Skeletal muscle satellite cell (primary cell): ENCODE data around the gene PLCG2.
"Not testable (repeated sequence)": the region's sequence is repeated elsewhere in the genome, so short reads cannot be mapped to it uniquely, and the experiment has no call there.

Source experiments
- H3K27me3 ChIP-seq: 2 replicates; pipeline ENCODE4 v1.7.0; 2013; ENCODE audit warnings: low read length; ENCODE audit not compliant: control insufficient read depth, insufficient read depth
- H3K36me3 ChIP-seq: 2 replicates; pipeline ENCODE4 v1.7.0; 2013; ENCODE audit warnings: mild to moderate bottlenecking, control low read depth, low read length; ENCODE audit not compliant: insufficient read depth
- H3K4me1 ChIP-seq: 2 replicates; pipeline ENCODE4 v1.7.0; 2013; ENCODE audit warnings: low read length; ENCODE audit not compliant: control insufficient read depth, insufficient read depth
- H3K4me2 ChIP-seq: 2 replicates; pipeline ENCODE4 v1.7.0; 2013; ENCODE audit warnings: mild to moderate bottlenecking, low read length
- H3K4me3 ChIP-seq: 2 replicates; pipeline ENCODE4 v1.7.0; 2013; ENCODE audit warnings: low read length
- H3K9ac ChIP-seq: 2 replicates; pipeline ENCODE4 v1.7.0; 2013; ENCODE audit warnings: mild to moderate bottlenecking, low read depth, low read length, moderate library complexity
- H3K9me3 ChIP-seq: replicated peaks from 2 replicates; pipeline ENCODE4 v1.7.0; 2013; ENCODE audit warnings: mild to moderate bottlenecking, control low read depth, low read length

Gene PLCG2

GRCh38 chr16:81876273-81876900, 97.3 kb downstream of the PLCG2 start:
- H3K9me3 ChIP-seq, result no peaks in the 10 kb centered on the region
- no peak overlapping the region for H3K4me2 ChIP-seq
- H3K27me3 ChIP-seq, result peaks cover 26% of the 10 kb centered on the region
- H3K4me3 ChIP-seq, result no peak overlapping the region
- H3K4me1 ChIP-seq, result no peaks in the 10 kb centered on the region
- H3K9ac ChIP-seq, result no peak overlapping the region
- no peaks in the 10 kb centered on the region for H3K36me3 ChIP-seq

GRCh38 chr16:81877490-81877889, 98.4 kb downstream of the PLCG2 start:
- not testable (repeated sequence) for H3K9ac ChIP-seq, H3K36me3 ChIP-seq
- H3K27me3 ChIP-seq, result peaks cover 26% of the 10 kb centered on the region

GRCh38 chr16:81878529-81878928, 99.4 kb downstream of the PLCG2 start:
- no peaks in the 10 kb centered on the region for H3K4me1 ChIP-seq
- H3K27me3 ChIP-seq, result peaks cover 26% of the 10 kb centered on the region
- no peak overlapping the region for H3K4me2 ChIP-seq
- no peaks in the 10 kb centered on the region for H3K9me3 ChIP-seq
- no peak overlapping the region for H3K4me3 ChIP-seq
- no peaks in the 10 kb centered on the region for H3K36me3 ChIP-seq
- H3K9ac ChIP-seq, result no peak overlapping the region

More at GRCh38 chr16:81877490-81877889, 98.4 kb downstream of the PLCG2 start:
- not testable (repeated sequence) for H3K4me1 ChIP-seq, H3K9me3 ChIP-seq, H3K4me2 ChIP-seq, H3K4me3 ChIP-seq

- H3K4me2 ChIP-seq, result no peak overlapping the region
- no peak overlapping the region for H3K9ac ChIP-seq
- no peaks in the 10 kb centered on the region for H3K4me1 ChIP-seq
- no peak overlapping the region for H3K4me3 ChIP-seq
- no peaks in the 10 kb centered on the region for H3K36me3 ChIP-seq
- H3K27me3 ChIP-seq, result peaks cover 26% of the 10 kb centered on the region
- H3K9me3 ChIP-seq, result no peaks in the 10 kb centered on the region
These were observed 100.5 kb downstream of the PLCG2 start for GRCh38 chr16:81879625-81880024.

GRCh38 chr16:81880816-81881215, 101.7 kb downstream of the PLCG2 start:
- Histone ChIP-seq H3K36me3 (no peaks in the 10 kb centered on the region), H3K9ac (no peak overlapping the region), H3K4me2 (no peak overlapping the region), H3K27me3 (peaks cover 20% of the 10 kb centered on the region), H3K9me3 (no peaks in the 10 kb centered on the region), H3K4me3 (no peak overlapping the region), H3K4me1 (no peaks in the 10 kb centered on the region)

GRCh38 chr16:81881228-81881627, 102.1 kb downstream of the PLCG2 start:
- Histone ChIP-seq H3K9me3 (no peaks in the 10 kb centered on the region), H3K9ac (no peak overlapping the region), H3K4me1 (no peaks in the 10 kb centered on the region), H3K36me3 (no peaks in the 10 kb centered on the region), H3K27me3 (peaks cover 18% of the 10 kb centered on the region), H3K4me3 (no peak overlapping the region), H3K4me2 (no peak overlapping the region)

GRCh38 chr16:81882559-81882958, 103.5 kb downstream of the PLCG2 start:
- Histone ChIP-seq H3K9ac (no peak overlapping the region), H3K36me3 (no peaks in the 10 kb centered on the region), H3K4me2 (no peak overlapping the region), H3K9me3 (no peaks in the 10 kb centered on the region), H3K27me3 (peaks cover 25% of the 10 kb centered on the region), H3K4me3 (no peak overlapping the region), H3K4me1 (no peaks in the 10 kb centered on the region)

GRCh38 chr16:81883235-81883634, 104.1 kb downstream of the PLCG2 start:
- Histone ChIP-seq H3K4me1 (no peaks in the 10 kb centered on the region), H3K9ac (no peak overlapping the region), H3K4me2 (no peak overlapping the region), H3K36me3 (no peaks in the 10 kb centered on the region), H3K4me3 (no peak overlapping the region), H3K9me3 (no peaks in the 10 kb centered on the region), H3K27me3 (peaks cover 29% of the 10 kb centered on the region)

- Histone ChIP-seq H3K36me3 (no peaks in the 10 kb centered on the region), H3K4me3 (no peak overlapping the region), H3K4me1 (no peaks in the 10 kb centered on the region), H3K27me3 (peaks cover 18% of the 10 kb centered on the region), H3K9me3 (no peaks in the 10 kb centered on the region), H3K4me2 (no peak overlapping the region), H3K9ac (no peak overlapping the region)
These were observed 107.0 kb downstream of the PLCG2 start for GRCh38 chr16:81885976-81886586.

GRCh38 chr16:81888520-81889394, 109.7 kb downstream of the PLCG2 start:
- peaks cover 26% of the 10 kb centered on the region for H3K27me3 ChIP-seq
- H3K9ac ChIP-seq, result no peak overlapping the region
- no peak overlapping the region for H3K4me3 ChIP-seq
- H3K36me3 ChIP-seq, result no peaks in the 10 kb centered on the region
- no peak overlapping the region for H3K4me2 ChIP-seq
- H3K9me3 ChIP-seq, result no peaks in the 10 kb centered on the region
- no peaks in the 10 kb centered on the region for H3K4me1 ChIP-seq

GRCh38 chr16:81891736-81892364, 112.8 kb downstream of the PLCG2 start:
- no peaks in the 10 kb centered on the region for H3K36me3 ChIP-seq
- no peak overlapping the region for H3K9ac ChIP-seq
- H3K4me3 ChIP-seq, result no peak overlapping the region
- no peaks in the 10 kb centered on the region for H3K9me3 ChIP-seq
- H3K4me2 ChIP-seq, result no peak overlapping the region
- peaks cover 21% of the 10 kb centered on the region for H3K27me3 ChIP-seq
- H3K4me1 ChIP-seq, result no peaks in the 10 kb centered on the region
